Measurements from ENCODE around the gene OGDH. TPM values are rescaled to one million over a fixed set of nuclear protein-coding genes. Genes with fewer than 3 reads are reported as not detected.

Gene OGDH
- polyA plus RNA-seq, 3 donors: 41.0 to 74.1 (median 49.9) TPM

DNA sequence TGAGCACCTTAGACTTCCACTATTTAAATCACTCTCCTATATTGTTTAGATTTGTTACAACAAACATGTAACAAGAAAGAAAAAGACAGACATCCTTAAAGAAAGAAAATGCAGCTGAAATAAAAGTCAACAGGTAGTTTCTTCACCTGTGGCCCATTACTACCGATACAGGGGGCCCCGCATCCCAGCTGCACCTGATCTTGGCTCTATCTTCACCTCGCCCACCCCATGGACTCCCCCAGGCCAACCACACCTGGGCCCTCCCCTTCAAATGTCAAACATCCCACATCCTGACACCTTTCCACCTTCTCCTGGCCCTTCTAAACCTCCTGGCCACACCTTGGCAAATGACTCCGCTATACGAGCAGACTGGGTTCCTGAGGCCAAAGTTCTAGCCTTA lies 39.7 kb upstream of the OGDH start:
- TF ChIP-seq, protein P1, sequence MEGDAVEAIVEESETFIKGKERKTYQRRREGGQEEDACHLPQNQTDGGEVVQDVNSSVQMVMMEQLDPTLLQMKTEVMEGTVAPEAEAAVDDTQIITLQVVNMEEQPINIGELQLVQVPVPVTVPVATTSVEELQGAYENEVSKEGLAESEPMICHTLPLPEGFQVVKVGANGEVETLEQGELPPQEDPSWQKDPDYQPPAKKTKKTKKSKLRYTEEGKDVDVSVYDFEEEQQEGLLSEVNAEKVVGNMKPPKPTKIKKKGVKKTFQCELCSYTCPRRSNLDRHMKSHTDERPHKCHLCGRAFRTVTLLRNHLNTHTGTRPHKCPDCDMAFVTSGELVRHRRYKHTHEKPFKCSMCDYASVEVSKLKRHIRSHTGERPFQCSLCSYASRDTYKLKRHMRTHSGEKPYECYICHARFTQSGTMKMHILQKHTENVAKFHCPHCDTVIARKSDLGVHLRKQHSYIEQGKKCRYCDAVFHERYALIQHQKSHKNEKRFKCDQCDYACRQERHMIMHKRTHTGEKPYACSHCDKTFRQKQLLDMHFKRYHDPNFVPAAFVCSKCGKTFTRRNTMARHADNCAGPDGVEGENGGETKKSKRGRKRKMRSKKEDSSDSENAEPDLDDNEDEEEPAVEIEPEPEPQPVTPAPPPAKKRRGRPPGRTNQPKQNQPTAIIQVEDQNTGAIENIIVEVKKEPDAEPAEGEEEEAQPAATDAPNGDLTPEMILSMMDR (IDR thresholded peaks at IDR 0.05): no peak
- Mint-ChIP-seq H3K27me3 (ENCODE audit: low read depth in 3 of 3) (peaks cover 0 to 4% (median 0%) of the 10 kb centered on the region in 3 donors), H3K9me3 (peaks cover 0 to 3% (median 0%) of the 10 kb centered on the region in 7 donors), H3K4me3 (no peak overlapping the region), H3K4me1 (peaks cover 11% of the 10 kb centered on the region), H3K36me3 (peaks cover 71 to 82% of the 10 kb centered on the region in 2 donors), H3K27ac (peak overlapping the region in 2 of 7 donors; percentile 22 to 60)
- H3K4me1 ChIP-seq (ENCODE audit: control insufficient read depth in 1 of 2, insufficient read depth in 2 of 2, low read length in 2 of 2): no peaks in the 10 kb centered on the region
- H3K9me3 ChIP-seq (replicated peaks in 1 of 2; ENCODE audit: control insufficient read depth in 1 of 2, insufficient read depth in 1 of 2, low read length in 2 of 2): no peaks in the 10 kb centered on the region
- no peak overlapping the region for H3K9ac ChIP-seq (ENCODE audit: insufficient read depth, low read length, poor library complexity, severe bottlenecking)
- H3K4me2 ChIP-seq (replicated peaks; ENCODE audit: extremely low read depth, low read length, poor library complexity, severe bottlenecking): no peak overlapping the region
- 99% methylated on average over 5 of the region's 5 CpGs for WGBS (ENCODE audit: insufficient coverage)
- no peak overlapping the region for H2AFZ ChIP-seq (ENCODE audit: insufficient read depth, low read depth, low read length, poor library complexity, severe bottlenecking)
- no peak for DNase-seq
- no peaks in the 10 kb centered on the region for H3K27me3 ChIP-seq (ENCODE audit: control insufficient read depth in 2 of 2, insufficient read depth in 2 of 2, low read length in 2 of 2)
- intact Hi-C loops (cut with micrococcal nuclease): no loop called here
- no peaks in the 10 kb centered on the region for H3K79me2 ChIP-seq (ENCODE audit: insufficient read depth, low read length)
- H3K4me3 ChIP-seq (replicated peaks in 1 of 3; ENCODE audit: low read depth in 2 of 3, low read length in 3 of 3): no peak overlapping the region
- peak overlapping the region; percentile 5 to 33 for H3K27ac ChIP-seq (ENCODE audit: low read depth in 1 of 2, low read length in 2 of 2)
- peaks cover 21% of the 10 kb centered on the region for H4K20me1 ChIP-seq (ENCODE audit: insufficient read depth, low read length)
- H3K36me3 ChIP-seq (replicated peaks in 1 of 2; ENCODE audit: control insufficient read depth in 1 of 2, insufficient read depth in 2 of 2, low read length in 2 of 2): peaks cover 70 to 83% of the 10 kb centered on the region in 2 donors

GRCh38 chr7:44567884-44568283 lies 38.5 kb upstream of the OGDH start:
- H3K4me3 ChIP-seq (replicated peaks in 1 of 3; ENCODE audit: low read depth in 2 of 3, low read length in 3 of 3): no peak overlapping the region
- H3K9me3 Mint-ChIP-seq: peaks cover 0 to 3% (median 0%) of the 10 kb centered on the region in 7 donors
- no peak for DNase-seq
- no peak overlapping the region for H2AFZ ChIP-seq (ENCODE audit: insufficient read depth, low read depth, low read length, poor library complexity, severe bottlenecking)
- H4K20me1 ChIP-seq (ENCODE audit: insufficient read depth, low read length): peaks cover 21% of the 10 kb centered on the region
- no peak overlapping the region for H3K4me2 ChIP-seq (replicated peaks; ENCODE audit: extremely low read depth, low read length, poor library complexity, severe bottlenecking)
- H3K9ac ChIP-seq (ENCODE audit: insufficient read depth, low read length, poor library complexity, severe bottlenecking): no peak overlapping the region
- H3K27ac Mint-ChIP-seq: peak overlapping the region in 1 of 7 donors; percentile 15
- intact Hi-C loops (cut with micrococcal nuclease): no loop called here
- peaks cover 82 to 94% of the 10 kb centered on the region in 2 donors for H3K36me3 Mint-ChIP-seq
- H3K9me3 ChIP-seq (replicated peaks in 1 of 2; ENCODE audit: control insufficient read depth in 1 of 2, insufficient read depth in 1 of 2, low read length in 2 of 2): no peaks in the 10 kb centered on the region
- H3K79me2 ChIP-seq (ENCODE audit: insufficient read depth, low read length): peaks cover 11% of the 10 kb centered on the region
- H3K27me3 Mint-ChIP-seq (ENCODE audit: low read depth in 3 of 3): peaks cover 0 to 4% (median 0%) of the 10 kb centered on the region in 3 donors
- H3K27me3 ChIP-seq (ENCODE audit: control insufficient read depth in 2 of 2, insufficient read depth in 2 of 2, low read length in 2 of 2): no peaks in the 10 kb centered on the region
- no peak overlapping the region for H3K4me3 Mint-ChIP-seq
- 100% methylated on average over 3 of the region's 6 CpGs for WGBS (ENCODE audit: insufficient coverage)
- H3K36me3 ChIP-seq (replicated peaks in 1 of 2; ENCODE audit: control insufficient read depth in 1 of 2, insufficient read depth in 2 of 2, low read length in 2 of 2): peaks cover 78 to 94% of the 10 kb centered on the region in 2 donors
- no peak overlapping the region for H3K27ac ChIP-seq (ENCODE audit: low read depth in 1 of 2, low read length in 2 of 2)
- peaks cover 17% of the 10 kb centered on the region for H3K4me1 Mint-ChIP-seq
- TF ChIP-seq, protein P1 (IDR thresholded peaks at IDR 0.05): no peak
- peaks cover 3 to 6% of the 10 kb centered on the region in 2 donors for H3K4me1 ChIP-seq (ENCODE audit: control insufficient read depth in 1 of 2, insufficient read depth in 2 of 2, low read length in 2 of 2)

All from CD14-positive monocyte (primary cell).